Esophagus mucosa (tissue), 1 donor: Measurements from ENCODE around the gene ZNF469. TPM values are rescaled to one million over a fixed set of nuclear protein-coding genes. Genes with fewer than 3 reads are reported as not detected.

Source experiments
- ATAC-seq: fragments of 200-7000 bp; cut with Tn5 transposase; one replicate; pipeline ENCODE4 v1.9.1; 2020
- total RNA-seq: library from RNA; stranded (reverse); gene quantifications from one replicate; pipeline ENCODE4 v1.2.4, GENCODE V29; 2023
- donor health status: DM: yes; HTN: yes; CAD: no.

ZNF469 gene
- total RNA-seq, 1 donor from 2014 or later, result 0.24 TPM

DNA sequence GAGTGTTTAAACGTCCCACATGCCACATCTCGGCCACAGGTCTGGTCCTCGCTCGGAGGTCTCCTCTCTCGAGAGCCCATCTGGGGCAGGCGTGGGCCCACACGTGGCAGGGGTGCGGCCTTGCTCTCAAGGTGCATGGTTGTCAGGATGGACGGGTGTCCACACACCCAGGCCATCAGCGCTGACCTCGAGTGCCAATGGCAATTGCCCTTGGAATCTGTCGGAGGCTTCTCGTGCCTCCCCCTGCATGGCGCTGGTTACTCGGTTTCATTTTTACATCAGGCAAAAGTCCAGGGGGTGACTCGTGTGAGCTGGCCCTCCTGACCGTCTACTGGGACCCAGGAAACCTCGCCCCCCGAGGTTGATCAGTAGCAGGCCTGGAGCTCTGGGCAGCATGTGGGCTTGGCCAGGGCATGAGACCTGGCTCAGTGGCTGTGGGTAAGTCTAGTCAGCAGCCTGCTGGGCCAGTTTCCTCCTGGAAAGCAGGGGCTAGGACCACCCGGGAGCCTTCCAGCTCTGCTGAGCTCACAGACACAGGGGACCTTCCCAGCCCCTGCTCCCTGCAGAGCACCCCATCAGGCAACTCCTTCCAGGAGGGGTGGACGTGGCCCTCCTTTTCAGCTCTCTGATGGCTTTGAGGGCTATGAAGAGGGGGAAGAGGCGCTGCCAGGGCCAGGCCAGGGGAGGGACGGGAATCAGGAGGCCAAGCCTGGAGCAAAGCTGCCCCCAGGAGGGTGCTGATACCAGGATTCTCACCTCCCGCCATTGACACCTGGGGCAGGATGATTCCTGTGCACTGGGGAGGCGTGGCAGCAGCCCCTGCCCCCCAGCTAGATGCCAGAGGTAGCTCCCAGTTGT lies 3.7 kb upstream of the ZNF469 start:
- ATAC-seq, result no peak

DNA sequence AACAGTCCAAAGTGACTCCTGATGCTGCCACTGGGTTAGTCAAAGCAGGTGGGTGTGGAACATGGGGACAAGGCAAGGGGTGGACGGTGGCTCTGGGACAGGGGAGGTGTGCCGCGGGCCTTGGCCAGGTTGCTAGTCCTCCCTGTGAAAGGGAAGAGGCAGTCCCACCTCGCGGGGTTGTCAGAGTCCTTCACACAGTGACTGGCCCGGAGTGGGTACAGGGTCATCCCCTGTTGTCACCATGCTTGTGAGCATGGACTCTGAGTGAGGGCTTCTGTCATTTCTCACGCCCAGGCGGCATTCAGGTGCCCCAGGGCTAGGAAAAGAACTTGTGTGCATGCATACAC lies 3.1 kb upstream of the ZNF469 start:
- ATAC-seq, result no peak

- ATAC-seq, result no peak
Observed at GRCh38 chr16:88380099-88380498, 2.7 kb upstream of the ZNF469 start.

DNA sequence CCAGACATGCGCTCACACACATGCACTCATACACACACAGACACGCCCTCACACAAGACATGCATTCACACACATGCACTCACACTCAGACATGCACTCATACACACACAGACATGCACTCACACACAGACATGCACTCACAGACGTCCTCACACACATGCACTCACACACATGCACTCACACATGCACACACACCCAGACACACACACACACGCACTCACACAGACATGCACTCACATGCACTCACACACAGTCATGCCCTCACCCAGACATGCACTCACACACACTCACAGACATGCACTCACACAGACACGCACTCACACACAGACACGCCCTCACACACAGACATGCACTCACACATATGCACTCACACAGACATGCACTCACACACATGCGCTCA lies 2.1 kb upstream of the ZNF469 start:
- ATAC-seq, result no peak

- ATAC-seq, result no peak
Observed at GRCh38 chr16:88381820-88382451, 823 bp upstream of the ZNF469 start.

DNA sequence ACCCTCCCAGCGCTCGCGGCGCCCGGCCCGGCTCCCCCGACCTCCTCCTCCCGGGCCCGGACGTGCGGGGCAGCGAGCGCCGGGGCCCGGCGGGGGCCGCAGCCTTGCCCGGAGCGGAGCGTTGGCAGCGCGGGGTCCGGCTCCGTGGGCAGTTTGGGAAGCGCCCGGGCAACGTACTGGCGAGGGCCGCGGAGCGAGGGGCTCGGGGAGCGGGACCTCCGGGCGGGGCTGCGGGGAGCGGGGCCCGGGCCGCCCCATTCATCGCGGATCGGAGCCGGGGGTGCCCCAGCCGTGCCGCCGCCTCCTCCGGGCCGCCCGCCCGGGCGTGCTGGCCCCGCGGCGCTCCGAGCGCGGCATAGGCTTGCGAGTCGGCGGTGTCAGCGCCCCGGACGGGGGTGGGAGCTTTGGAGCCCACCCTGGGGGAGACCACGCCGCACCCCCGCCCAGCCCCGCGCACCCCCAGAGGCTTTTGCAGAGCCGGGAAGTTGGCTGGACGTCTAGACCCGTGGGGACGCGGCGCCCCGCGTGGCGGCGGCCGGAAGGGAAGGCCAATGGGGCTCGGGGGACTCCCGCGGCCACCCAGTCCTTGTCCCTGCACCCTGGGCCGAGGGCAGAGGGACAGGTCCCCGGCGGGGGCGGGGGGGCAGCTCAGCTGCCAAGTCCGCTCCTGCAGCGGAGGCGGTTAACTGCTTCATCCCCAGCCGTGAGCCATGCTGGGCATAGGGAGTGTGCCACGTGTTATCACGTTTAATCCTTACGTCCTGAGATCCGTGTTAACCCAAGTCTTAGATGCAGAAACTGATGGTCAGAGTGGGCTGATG lies 852 bp downstream of the ZNF469 start:
- no peak for ATAC-seq

DNA sequence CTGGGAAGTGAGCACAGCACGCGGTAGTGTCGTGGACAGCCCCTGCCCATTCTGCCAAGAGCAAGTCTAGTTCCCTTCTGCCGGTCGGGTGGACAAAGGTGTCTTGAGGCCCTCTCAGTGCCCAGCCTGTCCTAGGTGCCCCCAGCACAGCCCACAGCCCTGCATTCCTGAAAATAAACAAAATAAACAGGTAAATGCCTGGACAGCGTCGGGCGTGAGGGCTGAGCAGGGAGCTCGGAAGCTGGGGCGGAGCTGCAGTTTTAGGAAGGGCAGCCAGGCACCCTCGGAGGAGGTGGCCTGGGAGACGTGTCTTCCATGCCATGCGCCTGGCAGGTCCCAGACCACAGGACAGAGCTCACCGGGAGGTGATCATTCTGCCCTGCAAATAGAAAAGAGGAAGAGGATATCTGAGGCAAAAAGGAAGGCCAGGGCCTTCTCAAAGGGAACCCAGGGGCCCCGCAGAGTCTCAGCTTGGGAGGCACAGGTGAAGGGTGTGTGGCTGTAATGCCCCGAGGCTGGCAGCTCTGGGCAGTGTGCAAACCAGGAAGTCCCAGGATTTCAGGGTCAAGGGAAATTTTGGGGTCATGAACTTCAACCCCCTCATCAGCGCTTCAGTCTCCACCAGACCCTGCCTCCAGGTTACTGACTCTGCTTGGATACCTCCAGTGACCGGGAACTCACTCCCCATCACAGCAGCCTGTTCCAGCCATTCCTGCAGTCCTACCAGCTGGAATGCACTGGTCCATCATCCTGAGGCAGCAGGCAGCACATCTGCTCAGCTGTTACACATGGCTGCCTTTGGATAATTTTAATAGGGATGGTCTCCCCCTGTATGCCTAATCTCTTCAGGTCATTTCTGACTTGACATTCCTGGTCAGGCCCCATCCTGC lies 1.7 kb downstream of the ZNF469 start:
- ATAC-seq, result no peak

- ATAC-seq, result no peak
Observed at GRCh38 chr16:88385112-88385594, 2.4 kb downstream of the ZNF469 start.

- no peak for ATAC-seq
Observed at GRCh38 chr16:88385831-88386815, 3.4 kb downstream of the ZNF469 start.

DNA sequence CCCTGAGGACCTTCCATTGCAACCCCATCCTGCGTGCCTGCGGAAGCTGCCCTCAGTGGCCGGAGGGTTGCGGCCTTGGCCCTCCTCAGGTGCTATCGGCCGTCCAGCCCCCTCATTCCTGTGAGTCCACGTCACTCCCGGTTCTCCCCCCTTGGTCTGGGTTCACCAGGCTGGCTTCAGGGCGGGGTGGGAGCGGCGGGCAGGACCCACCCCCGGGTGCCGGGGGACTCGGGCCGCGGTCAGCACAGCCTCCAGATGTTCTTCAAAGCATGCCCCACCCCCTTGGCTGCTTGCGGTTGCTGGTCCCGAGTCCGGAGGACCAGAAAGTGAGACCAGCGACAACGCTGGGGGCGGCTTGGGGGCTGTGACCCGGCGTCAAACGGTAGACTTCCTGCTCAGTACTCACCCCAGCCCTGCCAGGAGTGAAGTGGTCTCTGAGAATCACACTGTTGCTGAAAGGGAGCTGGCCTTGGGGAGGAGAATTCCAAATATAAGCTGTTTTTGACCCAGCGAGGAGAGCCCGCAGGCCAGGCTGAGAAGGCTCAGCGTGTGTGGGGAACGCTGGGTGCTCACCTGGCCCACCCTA lies 4.5 kb downstream of the ZNF469 start:
- ATAC-seq, result no peak

GRCh38 chr16:88387941-88388627 lies 5.3 kb downstream of the ZNF469 start:
- peak; percentile 66 for ATAC-seq

DNA sequence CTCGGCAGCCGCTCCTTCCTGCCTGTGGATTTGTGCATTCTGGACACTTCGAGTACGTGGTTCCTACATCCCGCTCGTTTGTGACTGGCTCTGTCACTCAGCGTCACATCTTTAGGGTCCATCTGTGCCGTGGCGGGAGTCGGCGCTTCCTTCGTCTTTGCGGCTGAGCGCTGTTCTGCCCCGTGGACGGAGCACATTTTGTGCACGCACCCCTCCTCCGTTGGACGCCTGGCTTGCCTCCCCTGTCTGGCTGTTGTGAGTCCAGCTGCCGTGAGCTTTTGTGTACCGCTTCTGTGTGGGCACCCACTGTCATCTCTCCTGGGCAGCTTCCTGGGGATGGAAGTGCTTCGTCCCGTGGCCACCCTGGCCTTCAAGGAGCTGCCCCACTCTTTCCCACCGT lies 6.4 kb downstream of the ZNF469 start:
- ATAC-seq, result no peak

- ATAC-seq, result no peak
Observed at GRCh38 chr16:88389621-88390160, 6.9 kb downstream of the ZNF469 start.

- no peak for ATAC-seq
Observed at GRCh38 chr16:88390265-88390664, 7.5 kb downstream of the ZNF469 start.

DNA sequence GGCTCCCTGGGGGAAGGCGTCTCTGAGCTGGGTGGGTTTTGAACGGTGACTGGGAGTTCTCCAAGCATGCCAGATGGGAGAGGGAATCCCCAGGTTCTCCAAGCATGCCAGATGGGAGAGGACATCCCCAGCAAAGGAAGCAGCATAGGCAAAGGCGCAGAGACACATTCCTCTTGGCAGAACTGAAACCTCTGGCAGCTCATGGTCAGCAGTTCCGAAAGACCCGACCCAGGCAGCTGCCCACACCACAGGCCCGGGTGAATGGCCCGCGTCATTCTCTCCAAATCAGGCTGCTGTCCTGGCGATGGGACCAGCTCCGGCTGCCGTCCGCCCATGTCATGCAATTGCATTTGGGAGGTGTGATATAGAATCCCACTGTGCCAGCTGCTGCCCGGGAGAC lies 8.0 kb downstream of the ZNF469 start:
- no peak for ATAC-seq

DNA sequence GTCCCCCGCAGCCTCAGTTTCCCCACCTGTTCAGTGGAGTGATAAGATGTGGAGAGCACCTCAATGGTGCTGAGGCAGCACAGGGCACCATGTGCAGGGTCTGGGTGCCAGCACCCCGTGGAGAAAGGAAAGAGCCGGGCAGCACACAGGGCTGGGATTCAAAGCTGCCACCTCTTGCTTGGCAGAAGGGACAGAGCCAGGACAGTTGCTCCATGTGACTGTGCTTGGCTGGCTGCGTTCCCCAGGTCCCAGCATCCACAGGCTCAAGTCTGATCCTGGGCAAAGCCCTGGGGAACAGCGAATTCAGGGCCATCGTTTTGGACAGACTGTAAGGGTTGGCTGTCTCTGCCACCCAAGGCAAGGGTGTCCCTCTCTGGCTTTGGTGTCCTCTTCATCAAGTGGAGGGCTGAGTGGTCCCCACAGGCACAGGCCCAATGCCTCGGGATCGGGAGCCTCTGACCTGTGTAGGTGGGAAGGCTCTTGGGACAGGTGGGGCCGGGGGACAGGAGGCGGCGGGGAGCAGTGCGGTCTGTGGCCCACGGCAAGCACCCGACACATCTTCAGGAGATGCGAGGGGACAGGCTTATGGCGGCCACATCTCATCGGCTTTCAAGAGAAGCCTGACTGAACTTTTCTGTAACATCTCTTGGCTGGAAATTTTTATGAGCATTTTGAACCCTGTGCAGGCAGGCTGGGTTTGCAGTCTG lies 8.5 kb downstream of the ZNF469 start:
- ATAC-seq, result no peak

DNA sequence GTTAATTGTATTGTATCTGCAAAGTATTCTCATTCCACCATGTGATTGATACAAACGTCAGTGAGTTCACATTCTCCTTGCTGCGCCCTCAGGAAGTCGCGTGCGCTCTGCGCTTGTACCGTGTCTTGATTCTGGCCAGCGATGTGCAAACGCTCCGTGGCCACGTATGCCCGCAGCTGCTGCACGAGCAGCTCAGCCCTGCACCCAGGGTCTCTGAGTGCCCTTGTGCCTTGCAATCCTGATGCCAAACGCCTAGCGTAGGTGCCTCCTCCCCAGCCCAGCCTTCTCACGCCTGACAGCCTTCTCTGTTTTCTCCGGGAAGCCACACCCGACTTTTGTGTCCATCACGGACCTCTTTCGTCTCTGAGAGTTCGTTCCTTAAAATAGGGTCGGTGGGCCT lies 9.4 kb downstream of the ZNF469 start:
- ATAC-seq, result no peak

DNA sequence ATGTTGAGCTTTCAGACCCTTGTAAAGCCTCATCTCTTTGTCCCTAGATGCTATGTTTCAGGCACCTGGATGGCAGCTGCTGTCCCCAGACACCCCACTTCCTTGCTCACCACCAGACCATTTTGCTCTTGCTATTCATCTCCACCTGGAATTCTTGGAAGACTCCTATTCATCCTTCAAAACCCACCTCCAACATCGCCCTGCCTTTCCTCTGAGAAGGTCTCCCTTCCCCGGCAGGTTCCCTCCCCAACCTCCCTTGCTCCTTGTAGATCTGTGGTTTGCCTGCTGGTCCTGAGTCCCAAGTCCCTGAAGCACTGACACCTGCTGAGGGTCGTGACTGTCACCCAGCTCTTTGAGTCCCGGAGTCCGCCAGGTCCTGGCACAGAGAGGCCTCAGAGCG lies 9.9 kb downstream of the ZNF469 start:
- ATAC-seq, result no peak

DNA sequence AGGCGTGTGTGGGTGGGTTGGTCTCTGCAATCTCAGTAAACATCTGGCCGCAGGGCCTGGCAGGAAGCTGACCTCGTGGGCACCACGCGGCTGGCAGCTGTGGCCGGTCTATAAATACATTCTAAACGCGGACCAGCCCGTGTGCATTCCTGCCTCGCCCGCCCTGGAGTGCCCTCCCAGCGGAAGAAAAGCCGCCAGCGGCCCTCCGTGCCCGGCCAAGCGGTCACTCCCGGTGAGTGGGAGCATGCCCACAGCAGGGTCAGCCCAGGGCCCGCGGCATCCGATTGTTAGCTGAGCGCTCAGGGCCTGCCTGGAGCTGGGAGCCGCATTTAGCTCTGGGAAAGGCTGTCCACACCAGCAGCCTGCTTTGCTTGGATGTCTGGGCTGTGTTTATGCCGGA lies 10.3 kb downstream of the ZNF469 start:
- no peak for ATAC-seq
